GM12878 (cell line): ENCODE results near the gene MGAT5. TPM values are rescaled to one million over a fixed set of nuclear protein-coding genes. Genes with fewer than 3 reads are reported as not detected.

Experiments used
- ASH2L ChIP-seq: fragments of 300-600, 200-600 bp; sonication (generic); IDR thresholded peaks from 2 replicates; pipeline ENCODE4 v1.6.1; 2017; ENCODE audit warnings: low read depth, mild to moderate bottlenecking, borderline replicate concordance
- CHD4 ChIP-seq: fragments of 200-600 bp; sonication (generic); IDR thresholded peaks from 2 replicates; pipeline ENCODE4 v1.6.1; 2016; ENCODE audit warnings: mild to moderate bottlenecking
- CREB1 ChIP-seq: IDR thresholded peaks from 2 replicates; pipeline ENCODE4 v1.6.1; 2012; ENCODE audit warnings: low read depth, mild to moderate bottlenecking, inconsistent platforms
- CREM ChIP-seq: IDR thresholded peaks from 2 replicates; pipeline ENCODE4 v1.6.1; 2014; ENCODE audit warnings: antibody characterized with exemption, low read depth
- EGR1 ChIP-seq, 2 experiments: IDR thresholded peaks; 1 replicate in 1 of 2; 2 replicates in 1 of 2; pipeline ENCODE4 v1.6.1; 2011 to 2012; ENCODE audit warnings: low read depth in 2 of 2, low read length in 2 of 2, borderline replicate concordance in 1 of 2, mild to moderate bottlenecking in 1 of 2, moderate library complexity in 1 of 2
- NR2C1 ChIP-seq: fragments of 450-650 bp; IDR thresholded peaks from 2 replicates; pipeline ENCODE4 v1.6.1; 2017; ENCODE audit warnings: antibody characterized with exemption, mild to moderate bottlenecking, moderate library complexity
- NRF1 ChIP-seq: conservative IDR thresholded peaks from 2 replicates; pipeline ENCODE4 v1.6.1; 2011; ENCODE audit warnings: mild to moderate bottlenecking, low read depth, low read length, improper control_type of control experiment
- POLR2A ChIP-seq: IDR thresholded peaks from 2 replicates; pipeline ENCODE4 v1.6.1; 2011; ENCODE audit warnings: low read depth, mild to moderate bottlenecking, low read length
- RAD51 ChIP-seq: fragments of 450-650 bp; IDR thresholded peaks from 2 replicates; pipeline ENCODE4 v1.6.1; 2016; ENCODE audit warnings: moderate library complexity, mild to moderate bottlenecking, inconsistent platforms
- RUNX3 ChIP-seq: IDR thresholded peaks from 2 replicates; pipeline ENCODE4 v1.6.1; 2012; ENCODE audit warnings: low read length, inconsistent platforms
- SMARCA5 ChIP-seq: fragments of 450-650 bp; IDR thresholded peaks from 2 replicates; pipeline ENCODE4 v1.6.1; 2017; ENCODE audit warnings: mild to moderate bottlenecking
- SPI1 ChIP-seq: IDR thresholded peaks from 2 replicates; pipeline ENCODE4 v1.6.1; 2011; ENCODE audit warnings: low read depth, mild to moderate bottlenecking, low read length, moderate library complexity, borderline replicate concordance; ENCODE audit not compliant: insufficient read depth
- SREBF2 ChIP-seq: IDR thresholded peaks from 2 replicates; pipeline ENCODE4 v1.6.1; 2012; ENCODE audit warnings: mild to moderate bottlenecking, low read length
- SRF ChIP-seq, 2 experiments: IDR thresholded peaks; 2 replicates each; pipeline ENCODE4 v1.6.1; 2011; ENCODE audit warnings: low read depth in 2 of 2, low read length in 2 of 2, mild to moderate bottlenecking in 1 of 2, moderate library complexity in 1 of 2
- ZBED1 ChIP-seq: IDR thresholded peaks from 2 replicates; pipeline ENCODE4 v1.6.1; 2016; ENCODE audit warnings: borderline replicate concordance
- ZNF207 ChIP-seq: fragments of 450-650 bp; IDR thresholded peaks from 2 replicates; pipeline ENCODE4 v1.6.1; 2014; ENCODE audit warnings: antibody characterized with exemption, mild to moderate bottlenecking, borderline replicate concordance
- polyA plus RNA-seq, 11 experiments: library from polyadenylated mRNA; depleted of rRNA in 4 of 11; unstranded in 6 of 11; stranded (reverse) in 5 of 11; fragments of >200 nt; fragmentation: Nextera tagmentation in 4 of 11; fragmentation: Illumina TruSeq in 1 of 11; extraction: Ambion mirVana in 4 of 11; extraction: Trizol in 1 of 11; gene quantifications; 1 replicate in 1 of 11; 2 replicates in 10 of 11; pipeline versions ENCODE4 v1.2.1 to v1.2.3, GENCODE V29; 2011 to 2016; ENCODE audit warnings: inconsistent platforms in 2 of 11, missing spikeins in 2 of 11, low read depth in 1 of 11
- total RNA-seq, 4 experiments: library from RNA; depleted of rRNA in 3 of 4; stranded (reverse); fragments of >200 nt in 3 of 4; fragmentation: Illumina TruSeq in 1 of 4; extraction: Trizol in 1 of 4; gene quantifications; 2 replicates each; pipeline versions ENCODE4 v1.2.1 to v1.2.3, GENCODE V29; 2013 to 2021
- TF ChIP-seq, protein P1 (sequence below): IDR thresholded peaks from 2 replicates; pipeline ENCODE4 v1.6.1; 2012; ENCODE audit warnings: low read length, inconsistent platforms
- TF ChIP-seq, protein P2 (sequence below): fragments of 450-650 bp; IDR thresholded peaks from 2 replicates; pipeline ENCODE4 v1.6.1; 2016; ENCODE audit warnings: mild to moderate bottlenecking
- TF ChIP-seq, protein P3 (sequence below): fragments of 450-650 bp; IDR thresholded peaks from 2 replicates; pipeline ENCODE4 v1.6.1; 2017; ENCODE audit warnings: mild to moderate bottlenecking, moderate library complexity
- TF ChIP-seq, protein P4 (sequence below): IDR thresholded peaks from 2 replicates; pipeline ENCODE4 v1.6.1; 2011; ENCODE audit warnings: low read depth, mild to moderate bottlenecking, low read length, moderate library complexity, borderline replicate concordance; ENCODE audit errors: extremely low read depth
- TF ChIP-seq, protein P5 (sequence below): IDR thresholded peaks from 2 replicates; pipeline ENCODE4 v1.6.1; 2012; ENCODE audit warnings: mild to moderate bottlenecking, low read depth, low read length

MGAT5 gene
- total and polyA plus RNA-seq, 10 of the 15 experiments (the other 5 are each of a cell fraction or from before 2014, with no cell fraction given): 4.9 to 104 (median 36.2) TPM

DNA sequence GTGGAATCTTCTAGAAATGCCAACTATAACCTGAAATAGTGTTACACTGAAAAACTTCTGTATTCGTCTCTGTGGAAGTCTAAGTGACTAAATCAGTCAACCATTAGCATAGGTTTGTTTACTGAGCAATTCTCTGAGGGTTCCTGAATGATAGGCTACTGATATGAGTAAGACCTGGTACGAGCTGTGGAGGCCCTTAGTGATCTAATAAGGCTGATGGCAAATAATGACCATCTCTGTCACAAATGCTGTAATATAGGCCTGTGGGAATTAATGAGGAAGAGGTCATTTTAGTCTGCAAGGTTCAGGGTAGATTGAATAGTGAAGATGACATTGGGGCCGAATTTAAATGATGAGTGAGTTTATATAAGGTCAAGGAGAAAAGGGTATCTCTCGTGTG is 82.5 kb downstream of the MGAT5 start (continued):
- TF ChIP-seq, protein P1, sequence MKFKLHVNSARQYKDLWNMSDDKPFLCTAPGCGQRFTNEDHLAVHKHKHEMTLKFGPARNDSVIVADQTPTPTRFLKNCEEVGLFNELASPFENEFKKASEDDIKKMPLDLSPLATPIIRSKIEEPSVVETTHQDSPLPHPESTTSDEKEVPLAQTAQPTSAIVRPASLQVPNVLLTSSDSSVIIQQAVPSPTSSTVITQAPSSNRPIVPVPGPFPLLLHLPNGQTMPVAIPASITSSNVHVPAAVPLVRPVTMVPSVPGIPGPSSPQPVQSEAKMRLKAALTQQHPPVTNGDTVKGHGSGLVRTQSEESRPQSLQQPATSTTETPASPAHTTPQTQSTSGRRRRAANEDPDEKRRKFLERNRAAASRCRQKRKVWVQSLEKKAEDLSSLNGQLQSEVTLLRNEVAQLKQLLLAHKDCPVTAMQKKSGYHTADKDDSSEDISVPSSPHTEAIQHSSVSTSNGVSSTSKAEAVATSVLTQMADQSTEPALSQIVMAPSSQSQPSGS: peak; percentile 88
- TF ChIP-seq, protein P2, sequence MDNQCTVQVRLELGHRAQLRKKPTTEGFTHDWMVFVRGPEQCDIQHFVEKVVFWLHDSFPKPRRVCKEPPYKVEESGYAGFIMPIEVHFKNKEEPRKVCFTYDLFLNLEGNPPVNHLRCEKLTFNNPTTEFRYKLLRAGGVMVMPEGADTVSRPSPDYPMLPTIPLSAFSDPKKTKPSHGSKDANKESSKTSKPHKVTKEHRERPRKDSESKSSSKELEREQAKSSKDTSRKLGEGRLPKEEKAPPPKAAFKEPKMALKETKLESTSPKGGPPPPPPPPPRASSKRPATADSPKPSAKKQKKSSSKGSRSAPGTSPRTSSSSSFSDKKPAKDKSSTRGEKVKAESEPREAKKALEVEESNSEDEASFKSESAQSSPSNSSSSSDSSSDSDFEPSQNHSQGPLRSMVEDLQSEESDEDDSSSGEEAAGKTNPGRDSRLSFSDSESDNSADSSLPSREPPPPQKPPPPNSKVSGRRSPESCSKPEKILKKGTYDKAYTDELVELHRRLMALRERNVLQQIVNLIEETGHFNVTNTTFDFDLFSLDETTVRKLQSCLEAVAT: no peak
- peak; percentile 86 for TF ChIP-seq CREM
- no peak for TF ChIP-seq SREBF2
- TF ChIP-seq ZBED1: peak; percentile 86; the same call in 1 of the 2 replicates
- TF ChIP-seq, protein P3, sequence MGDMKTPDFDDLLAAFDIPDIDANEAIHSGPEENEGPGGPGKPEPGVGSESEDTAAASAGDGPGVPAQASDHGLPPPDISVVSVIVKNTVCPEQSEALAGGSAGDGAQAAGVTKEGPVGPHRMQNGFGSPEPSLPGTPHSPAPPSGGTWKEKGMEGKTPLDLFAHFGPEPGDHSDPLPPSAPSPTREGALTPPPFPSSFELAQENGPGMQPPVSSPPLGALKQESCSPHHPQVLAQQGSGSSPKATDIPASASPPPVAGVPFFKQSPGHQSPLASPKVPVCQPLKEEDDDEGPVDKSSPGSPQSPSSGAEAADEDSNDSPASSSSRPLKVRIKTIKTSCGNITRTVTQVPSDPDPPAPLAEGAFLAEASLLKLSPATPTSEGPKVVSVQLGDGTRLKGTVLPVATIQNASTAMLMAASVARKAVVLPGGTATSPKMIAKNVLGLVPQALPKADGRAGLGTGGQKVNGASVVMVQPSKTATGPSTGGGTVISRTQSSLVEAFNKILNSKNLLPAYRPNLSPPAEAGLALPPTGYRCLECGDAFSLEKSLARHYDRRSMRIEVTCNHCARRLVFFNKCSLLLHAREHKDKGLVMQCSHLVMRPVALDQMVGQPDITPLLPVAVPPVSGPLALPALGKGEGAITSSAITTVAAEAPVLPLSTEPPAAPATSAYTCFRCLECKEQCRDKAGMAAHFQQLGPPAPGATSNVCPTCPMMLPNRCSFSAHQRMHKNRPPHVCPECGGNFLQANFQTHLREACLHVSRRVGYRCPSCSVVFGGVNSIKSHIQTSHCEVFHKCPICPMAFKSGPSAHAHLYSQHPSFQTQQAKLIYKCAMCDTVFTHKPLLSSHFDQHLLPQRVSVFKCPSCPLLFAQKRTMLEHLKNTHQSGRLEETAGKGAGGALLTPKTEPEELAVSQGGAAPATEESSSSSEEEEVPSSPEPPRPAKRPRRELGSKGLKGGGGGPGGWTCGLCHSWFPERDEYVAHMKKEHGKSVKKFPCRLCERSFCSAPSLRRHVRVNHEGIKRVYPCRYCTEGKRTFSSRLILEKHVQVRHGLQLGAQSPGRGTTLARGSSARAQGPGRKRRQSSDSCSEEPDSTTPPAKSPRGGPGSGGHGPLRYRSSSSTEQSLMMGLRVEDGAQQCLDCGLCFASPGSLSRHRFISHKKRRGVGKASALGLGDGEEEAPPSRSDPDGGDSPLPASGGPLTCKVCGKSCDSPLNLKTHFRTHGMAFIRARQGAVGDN: no peak
- TF ChIP-seq NR2C1: no peak
- TF ChIP-seq, protein P4, sequence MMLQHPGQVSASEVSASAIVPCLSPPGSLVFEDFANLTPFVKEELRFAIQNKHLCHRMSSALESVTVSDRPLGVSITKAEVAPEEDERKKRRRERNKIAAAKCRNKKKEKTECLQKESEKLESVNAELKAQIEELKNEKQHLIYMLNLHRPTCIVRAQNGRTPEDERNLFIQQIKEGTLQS: no peak
- no peak for TF ChIP-seq CHD4
- no peak for TF ChIP-seq EGR1 (IDR thresholded peaks at IDR 0.05; ENCODE audit: borderline replicate concordance in 1 of 2, low read depth in 2 of 2, low read length in 2 of 2)
- TF ChIP-seq SPI1: peak; percentile 14; the same call in 1 of the 2 replicates
- TF ChIP-seq CREB1: peak; percentile 78
- TF ChIP-seq NRF1: no peak
- peak; percentile 83 for TF ChIP-seq RUNX3
- no peak for TF ChIP-seq POLR2A
- no peak for TF ChIP-seq RAD51
- no peak for TF ChIP-seq ASH2L
- no peak for TF ChIP-seq ZNF207
- TF ChIP-seq SRF (IDR thresholded peaks at IDR 0.05; ENCODE audit: low read depth in 2 of 2, low read length in 2 of 2): 0 out of 4 replicates have a peak, but pooled peaks of 1 of the 2 experiments have one; percentile 23
- no peak for TF ChIP-seq SMARCA5
- TF ChIP-seq, protein P5, sequence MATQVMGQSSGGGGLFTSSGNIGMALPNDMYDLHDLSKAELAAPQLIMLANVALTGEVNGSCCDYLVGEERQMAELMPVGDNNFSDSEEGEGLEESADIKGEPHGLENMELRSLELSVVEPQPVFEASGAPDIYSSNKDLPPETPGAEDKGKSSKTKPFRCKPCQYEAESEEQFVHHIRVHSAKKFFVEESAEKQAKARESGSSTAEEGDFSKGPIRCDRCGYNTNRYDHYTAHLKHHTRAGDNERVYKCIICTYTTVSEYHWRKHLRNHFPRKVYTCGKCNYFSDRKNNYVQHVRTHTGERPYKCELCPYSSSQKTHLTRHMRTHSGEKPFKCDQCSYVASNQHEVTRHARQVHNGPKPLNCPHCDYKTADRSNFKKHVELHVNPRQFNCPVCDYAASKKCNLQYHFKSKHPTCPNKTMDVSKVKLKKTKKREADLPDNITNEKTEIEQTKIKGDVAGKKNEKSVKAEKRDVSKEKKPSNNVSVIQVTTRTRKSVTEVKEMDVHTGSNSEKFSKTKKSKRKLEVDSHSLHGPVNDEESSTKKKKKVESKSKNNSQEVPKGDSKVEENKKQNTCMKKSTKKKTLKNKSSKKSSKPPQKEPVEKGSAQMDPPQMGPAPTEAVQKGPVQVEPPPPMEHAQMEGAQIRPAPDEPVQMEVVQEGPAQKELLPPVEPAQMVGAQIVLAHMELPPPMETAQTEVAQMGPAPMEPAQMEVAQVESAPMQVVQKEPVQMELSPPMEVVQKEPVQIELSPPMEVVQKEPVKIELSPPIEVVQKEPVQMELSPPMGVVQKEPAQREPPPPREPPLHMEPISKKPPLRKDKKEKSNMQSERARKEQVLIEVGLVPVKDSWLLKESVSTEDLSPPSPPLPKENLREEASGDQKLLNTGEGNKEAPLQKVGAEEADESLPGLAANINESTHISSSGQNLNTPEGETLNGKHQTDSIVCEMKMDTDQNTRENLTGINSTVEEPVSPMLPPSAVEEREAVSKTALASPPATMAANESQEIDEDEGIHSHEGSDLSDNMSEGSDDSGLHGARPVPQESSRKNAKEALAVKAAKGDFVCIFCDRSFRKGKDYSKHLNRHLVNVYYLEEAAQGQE: no peak
